ENCODE data around the gene DHFR.

Gene DHFR

GRCh38 chr5:80655231-80655774 lies 520 bp upstream of the DHFR start:
- DNase-seq (ENCODE audit: low read depth in 2 of 2): no peak

- no peak for DNase-seq (ENCODE audit: low read depth in 2 of 2)
Observed at GRCh38 chr5:80654054-80654390, 761 bp downstream of the DHFR start.

GRCh38 chr5:80653502-80653901 lies 1.3 kb downstream of the DHFR start:
- no peak for DNase-seq (ENCODE audit: low read depth in 2 of 2)

GRCh38 chr5:80646926-80647325 lies 7.9 kb downstream of the DHFR start:
- no peak for DNase-seq (ENCODE audit: low read depth in 2 of 2)

- no peak for DNase-seq (ENCODE audit: low read depth in 2 of 2)
Observed at GRCh38 chr5:80644900-80645299, 9.9 kb downstream of the DHFR start.

GRCh38 chr5:80641353-80641752 lies 13.4 kb downstream of the DHFR start:
- DNase-seq (ENCODE audit: low read depth in 2 of 2): no peak

- no peak for DNase-seq (ENCODE audit: low read depth in 2 of 2)
Observed at GRCh38 chr5:80634193-80634592, 20.6 kb downstream of the DHFR start.

- no peak for DNase-seq (ENCODE audit: low read depth in 2 of 2)
Observed at GRCh38 chr5:80632700-80633099, 22.1 kb downstream of the DHFR start.

GRCh38 chr5:80631278-80632259 lies 23.2 kb downstream of the DHFR start:
- no peak for DNase-seq (ENCODE audit: low read depth in 2 of 2)

- no peak for DNase-seq (ENCODE audit: low read depth in 2 of 2)
Observed at GRCh38 chr5:80629281-80629680, 25.5 kb downstream of the DHFR start.

GRCh38 chr5:80625230-80625629 lies 29.6 kb downstream of the DHFR start:
- DNase-seq (ENCODE audit: low read depth in 2 of 2): no peak

GRCh38 chr5:80623999-80624398 lies 30.8 kb downstream of the DHFR start:
- DNase-seq (ENCODE audit: low read depth in 2 of 2): no peak

- no peak for DNase-seq (ENCODE audit: low read depth in 2 of 2)
Observed at GRCh38 chr5:80622756-80623155, 32.0 kb downstream of the DHFR start.

- DNase-seq (ENCODE audit: low read depth in 2 of 2): no peak
Observed at GRCh38 chr5:80620211-80620610, 34.6 kb downstream of the DHFR start.

- DNase-seq (ENCODE audit: low read depth in 2 of 2): no peak
Observed at GRCh38 chr5:80619086-80619485, 35.7 kb downstream of the DHFR start.

- DNase-seq (ENCODE audit: low read depth in 2 of 2): no peak
Observed at GRCh38 chr5:80618438-80618837, 36.3 kb downstream of the DHFR start.

- no peak for DNase-seq (ENCODE audit: low read depth in 2 of 2)
Observed at GRCh38 chr5:80615266-80615914, 39.4 kb downstream of the DHFR start.

GRCh38 chr5:80609692-80610091 lies 45.1 kb downstream of the DHFR start:
- no peak for DNase-seq (ENCODE audit: low read depth in 2 of 2)

GRCh38 chr5:80608731-80609130 lies 46.1 kb downstream of the DHFR start:
- no peak for DNase-seq (ENCODE audit: low read depth in 2 of 2)

- no peak for DNase-seq (ENCODE audit: low read depth in 2 of 2)
Observed at GRCh38 chr5:80607832-80608231, 47.0 kb downstream of the DHFR start.

- no peak for DNase-seq (ENCODE audit: low read depth in 2 of 2)
Observed at GRCh38 chr5:80607343-80607742, 47.4 kb downstream of the DHFR start.

GRCh38 chr5:80600943-80601693 lies 53.7 kb downstream of the DHFR start:
- no peak for DNase-seq (ENCODE audit: low read depth in 2 of 2)
